GM12878 (cell line): ENCODE measurements around the gene CLDN17. TPM values are rescaled to one million over a fixed set of nuclear protein-coding genes. Genes with fewer than 3 reads are reported as not detected.

Experiments used
- ATAC-seq: fragments of 200-7000 bp; cut with Tn5 transposase; 3 replicates; pipeline ENCODE4 v1.9.1; 2020; ENCODE audit warnings: mild to moderate bottlenecking, moderate library complexity
- BruUV-seq: library from RNA; stranded (reverse); fragments of 400-500 nt; replicated peaks from 2 replicates; lab custom pipeline; 2021; lab: Mats Ljungman, UMichigan
- CTCF ChIA-PET: fragments of 300-600 bp; sonication (Branson Sonifier 250); formaldehyde crosslinking; extraction: SDS; loops from one replicate; lab custom pipeline; 2021; ENCODE audit warnings: inconsistent platforms; lab: Yijun Ruan, JAX
- POLR2A ChIA-PET: fragments of 350-600 bp; formaldehyde crosslinking; extraction: SDS; loops from one replicate; lab custom pipeline; 2021; ENCODE audit warnings: inconsistent platforms; lab: Charles Lee
- RAD21 ChIA-PET: fragments of 300-600 bp; sonication (Branson Sonifier 250); formaldehyde crosslinking; loops from one replicate; lab custom pipeline; 2023; ENCODE audit warnings: antibody characterized with exemption; ENCODE audit not compliant: unreplicated experiment; lab: Charles Lee
- SMC1A ChIA-PET: fragments of 300-600 bp; sonication (Branson Sonifier 250); formaldehyde crosslinking; loops from one replicate; lab custom pipeline; 2023; ENCODE audit not compliant: unreplicated experiment, uncharacterized antibody; lab: Charles Lee
- DNase-seq: peaks from one replicate; pipeline ENCODE4 v3.0.0-alpha.2; 2011; ENCODE audit warnings: low read depth, low spot score
- FAIRE-seq: peaks from 3 replicates; lab custom pipeline; 2011; peaks lifted over from hg19 to GRCh38; lab: Jason Lieb, UNC
- H2AFZ ChIP-seq: 2 replicates; pipeline ENCODE4 v1.6.0; 2011; ENCODE audit warnings: low read depth, low read length, control low read depth; ENCODE audit not compliant: control insufficient read depth
- H3K27ac ChIP-seq: 2 replicates; pipeline ENCODE4 v1.5.1; 2011; ENCODE audit warnings: control low read depth; ENCODE audit not compliant: control insufficient read depth, insufficient read depth
- H3K27me3 ChIP-seq, 2 experiments: replicated peaks in 1 of 2; 2 replicates each; pipeline versions ENCODE4 v1.6.0 to v1.6.1; 2011; ENCODE audit warnings: low read length in 1 of 2; ENCODE audit not compliant: control insufficient read depth in 2 of 2, insufficient read depth in 2 of 2
- H3K36me3 ChIP-seq, 2 experiments: 2 replicates each; pipeline ENCODE4 v1.5.1; 2011; ENCODE audit warnings: low read length in 1 of 2; ENCODE audit not compliant: control insufficient read depth in 2 of 2, insufficient read depth in 2 of 2
- H3K4me1 ChIP-seq: 2 replicates; pipeline ENCODE4 v1.6.1; 2011; ENCODE audit warnings: mild to moderate bottlenecking, low read length, moderate library complexity, mixed read lengths; ENCODE audit not compliant: control insufficient read depth, insufficient read depth
- H3K4me2 ChIP-seq: 2 replicates; pipeline ENCODE4 v1.6.0; 2011; ENCODE audit warnings: control low read depth; ENCODE audit not compliant: control insufficient read depth, insufficient read depth
- H3K4me3 ChIP-seq: fragments of 200-600 bp; sonication (generic); 2 replicates; pipeline ENCODE4 v1.5.1; 2016
- H3K79me2 ChIP-seq: 2 replicates; pipeline ENCODE4 v1.6.0; 2011; ENCODE audit warnings: low read length; ENCODE audit not compliant: control insufficient read depth, insufficient read depth
- H3K9ac ChIP-seq: 2 replicates; pipeline ENCODE4 v1.8.0; 2011; ENCODE audit warnings: low read length, control low read depth, mixed read lengths; ENCODE audit not compliant: control insufficient read depth, insufficient read depth
- H3K9me3 ChIP-seq: replicated peaks from 3 replicates; pipeline ENCODE4 v1.5.1; 2011; ENCODE audit warnings: mild to moderate bottlenecking, low read length; ENCODE audit not compliant: control insufficient read depth, insufficient read depth
- H4K20me1 ChIP-seq: 2 replicates; pipeline ENCODE4 v1.6.0; 2011; ENCODE audit not compliant: control insufficient read depth, insufficient read depth
- BRCA1 ChIP-seq: IDR thresholded peaks from 2 replicates; pipeline ENCODE4 v1.6.1; 2011; ENCODE audit warnings: low read depth, low read length, improper control_type of control experiment
- CBFB ChIP-seq: IDR thresholded peaks from 2 replicates; pipeline ENCODE4 v1.6.1; 2016; ENCODE audit warnings: antibody characterized with exemption, low read depth
- CHD2 ChIP-seq: IDR thresholded peaks from 2 replicates; pipeline ENCODE4 v1.6.1; 2011; ENCODE audit warnings: low read depth, low read length, improper control_type of control experiment, borderline replicate concordance
- IKZF2 ChIP-seq, 2 experiments: fragments of 450-650 bp; IDR thresholded peaks; 2 replicates each; pipeline ENCODE4 v1.6.1; 2017; ENCODE audit warnings: mild to moderate bottlenecking in 2 of 2, moderate library complexity in 2 of 2
- JUNB ChIP-seq: IDR thresholded peaks from 2 replicates; pipeline ENCODE4 v1.6.1; 2016; ENCODE audit warnings: antibody characterized with exemption, mild to moderate bottlenecking
- LARP7 ChIP-seq: fragments of 450-650 bp; IDR thresholded peaks from 2 replicates; pipeline ENCODE4 v1.6.1; 2017; ENCODE audit warnings: mild to moderate bottlenecking
- NBN ChIP-seq: fragments of 450-650 bp; IDR thresholded peaks from 2 replicates; pipeline ENCODE4 v1.6.1; 2016
- SRF ChIP-seq, 2 experiments: IDR thresholded peaks; 2 replicates each; pipeline ENCODE4 v1.6.1; 2011; ENCODE audit warnings: low read depth in 2 of 2, low read length in 2 of 2, mild to moderate bottlenecking in 1 of 2, moderate library complexity in 1 of 2
- TARDBP ChIP-seq: IDR thresholded peaks from 2 replicates; pipeline ENCODE4 v1.6.1; 2016; ENCODE audit warnings: borderline replicate concordance
- WRNIP1 ChIP-seq: IDR thresholded peaks from 2 replicates; pipeline ENCODE4 v1.6.1; 2011; ENCODE audit warnings: low read depth, low read length, improper control_type of control experiment, borderline replicate concordance
- WGBS: methylation state at CpG from one replicate; pipeline ENCODE4 v1.1.6; 2016; ENCODE audit warnings: low lambda C conversion rate; ENCODE audit not compliant: insufficient replicate concordance, insufficient coverage; ENCODE audit errors: missing lambda C conversion rate; 5-methylcytosine and 5-hydroxymethylcytosine counted together
- in situ Hi-C: fragments of 300-500 bp; cut with MboI; formaldehyde crosslinking; loops from 9 replicates; pipeline ENCODE4 v1.14.3; 2018; ENCODE audit warnings: mixed read lengths
- intact Hi-C: fragments of 100-400 bp; cut with micrococcal nuclease; formaldehyde crosslinking; loops from one replicate; pipeline ENCODE4 v1.14.2; 2022; ENCODE audit not compliant: unreplicated experiment
- polyA plus RNA-seq, 11 experiments: library from polyadenylated mRNA; depleted of rRNA in 4 of 11; unstranded in 6 of 11; stranded (reverse) in 5 of 11; fragments of >200 nt; fragmentation: Nextera tagmentation in 4 of 11; fragmentation: Illumina TruSeq in 1 of 11; extraction: Ambion mirVana in 4 of 11; extraction: Trizol in 1 of 11; gene quantifications; 1 replicate in 1 of 11; 2 replicates in 10 of 11; pipeline versions ENCODE4 v1.2.1 to v1.2.3, GENCODE V29; 2011 to 2016; ENCODE audit warnings: inconsistent platforms in 2 of 11, missing spikeins in 2 of 11, low read depth in 1 of 11
- total RNA-seq, 4 experiments: library from RNA; depleted of rRNA in 3 of 4; stranded (reverse); fragments of >200 nt in 3 of 4; fragmentation: Illumina TruSeq in 1 of 4; extraction: Trizol in 1 of 4; gene quantifications; 2 replicates each; pipeline versions ENCODE4 v1.2.1 to v1.2.3, GENCODE V29; 2013 to 2021
- TF ChIP-seq, protein P1 (sequence below): fragments of 450-650 bp; IDR thresholded peaks from 2 replicates; pipeline ENCODE4 v1.6.1; 2017; ENCODE audit warnings: low read depth, mild to moderate bottlenecking, moderate library complexity
- TF ChIP-seq, protein P2 (sequence below): IDR thresholded peaks from 2 replicates; pipeline ENCODE4 v1.6.1; 2012; ENCODE audit warnings: low read depth, low read length, improper control_type of control experiment
- TF ChIP-seq, protein P3 (sequence below): IDR thresholded peaks from 2 replicates; pipeline ENCODE4 v1.6.1; 2011; ENCODE audit warnings: borderline replicate concordance, low read depth, mild to moderate bottlenecking, moderate library complexity, mixed read lengths, low read length; ENCODE audit not compliant: insufficient read depth; ENCODE audit errors: extremely low read length
- TF ChIP-seq, protein P4 (sequence below): fragments of 450-650 bp; IDR thresholded peaks from 2 replicates; pipeline ENCODE4 v1.6.1; 2016; ENCODE audit warnings: mild to moderate bottlenecking, moderate library complexity, borderline replicate concordance

Gene CLDN17
- total and polyA plus RNA-seq, 10 of the 15 experiments (the other 5 are each of a cell fraction or from before 2014, with no cell fraction given) = not detected

DNA sequence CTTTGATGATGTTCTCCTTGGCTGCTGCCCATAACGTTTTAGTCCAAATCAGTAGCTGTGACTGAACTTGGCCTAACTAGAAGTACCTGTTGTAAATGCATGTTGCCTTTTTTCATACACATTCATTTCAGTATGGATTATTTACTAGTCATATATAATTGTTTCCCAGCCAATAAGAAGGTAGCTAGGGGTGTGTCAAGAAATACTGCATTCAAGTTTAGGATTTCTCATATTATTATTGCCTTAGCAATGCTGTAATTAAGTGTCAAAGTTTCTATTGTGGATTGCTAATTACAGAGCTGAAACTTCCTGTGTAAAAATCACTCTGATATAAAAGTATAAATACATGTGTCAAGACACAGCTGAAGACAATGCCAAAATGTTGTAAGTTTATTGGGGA, at the start of gene CLDN17 (continued):
- TF ChIP-seq, protein P1, sequence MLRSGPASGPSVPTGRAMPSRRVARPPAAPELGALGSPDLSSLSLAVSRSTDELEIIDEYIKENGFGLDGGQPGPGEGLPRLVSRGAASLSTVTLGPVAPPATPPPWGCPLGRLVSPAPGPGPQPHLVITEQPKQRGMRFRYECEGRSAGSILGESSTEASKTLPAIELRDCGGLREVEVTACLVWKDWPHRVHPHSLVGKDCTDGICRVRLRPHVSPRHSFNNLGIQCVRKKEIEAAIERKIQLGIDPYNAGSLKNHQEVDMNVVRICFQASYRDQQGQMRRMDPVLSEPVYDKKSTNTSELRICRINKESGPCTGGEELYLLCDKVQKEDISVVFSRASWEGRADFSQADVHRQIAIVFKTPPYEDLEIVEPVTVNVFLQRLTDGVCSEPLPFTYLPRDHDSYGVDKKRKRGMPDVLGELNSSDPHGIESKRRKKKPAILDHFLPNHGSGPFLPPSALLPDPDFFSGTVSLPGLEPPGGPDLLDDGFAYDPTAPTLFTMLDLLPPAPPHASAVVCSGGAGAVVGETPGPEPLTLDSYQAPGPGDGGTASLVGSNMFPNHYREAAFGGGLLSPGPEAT = no peak

DNA sequence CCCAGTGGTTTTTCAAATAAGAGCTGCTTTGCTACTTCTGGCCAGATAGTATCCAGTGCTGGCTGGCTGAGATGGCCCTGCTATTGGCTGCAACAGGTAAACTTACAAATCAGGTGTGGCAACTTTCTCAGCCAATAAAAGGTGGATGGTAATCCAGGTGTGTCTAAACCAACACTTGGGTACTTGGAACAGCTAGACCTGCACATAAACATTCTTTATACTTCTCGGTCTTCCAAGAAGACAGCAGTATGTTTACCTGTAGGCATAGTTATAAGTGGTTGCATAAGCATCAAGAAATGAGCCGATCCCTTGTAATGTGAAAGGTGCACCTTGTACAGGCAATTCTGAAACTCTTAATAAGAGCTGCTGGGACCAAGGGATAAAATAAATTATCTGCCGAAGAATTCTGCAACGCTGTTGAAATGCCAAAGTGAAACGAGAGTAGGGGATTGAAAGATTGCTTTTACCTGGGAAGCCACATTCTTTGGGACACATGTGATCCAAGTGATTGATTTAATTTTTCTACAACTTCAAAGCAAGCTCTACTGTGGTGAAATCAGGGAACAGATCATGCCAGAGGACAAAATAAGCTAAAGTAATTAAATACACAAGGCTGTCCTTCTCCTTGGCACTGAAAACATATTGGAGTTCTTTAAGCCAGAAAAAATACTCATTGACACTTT, 49.6 kb upstream of the CLDN17 start, which contains the start of gene CLDN8:
CLDN8 (minus strand) TSS at position 57 of the 683 bp plus-strand sequence. CDS start 172 bp downstream, outside the sequence.
- in situ Hi-C loops = no loop called here
- RAD21 ChIA-PET = no interaction called here

More for the DNA sequence above, 49.6 kb upstream of the CLDN17 start, which contains the start of gene CLDN8:
- ChIA-PET CTCF (no interaction called here), POLR2A (no interaction called here), SMC1A (no interaction called here)
- no peaks in the 10 kb centered on the region for H4K20me1 ChIP-seq
- FAIRE-seq (no peak), DNase-seq (no peak), ATAC-seq (no peak)
- H3K27me3 ChIP-seq = no peaks in the 10 kb centered on the region
- H2AFZ ChIP-seq = no peak within 1 kb of the TSS
- no peak for TF ChIP-seq SRF (IDR thresholded peaks at IDR 0.05; ENCODE audit: low read depth in 2 of 2, low read length in 2 of 2)
- TF ChIP-seq IKZF2 (IDR thresholded peaks at IDR 0.05) = no peak
- TF ChIP-seq JUNB = no peak
- TF ChIP-seq CHD2 = no peak
- TF ChIP-seq TARDBP = no peak
- no peak for TF ChIP-seq NBN
- TF ChIP-seq CBFB = no peak
- no peak for TF ChIP-seq BRCA1
- TF ChIP-seq, protein P2, sequence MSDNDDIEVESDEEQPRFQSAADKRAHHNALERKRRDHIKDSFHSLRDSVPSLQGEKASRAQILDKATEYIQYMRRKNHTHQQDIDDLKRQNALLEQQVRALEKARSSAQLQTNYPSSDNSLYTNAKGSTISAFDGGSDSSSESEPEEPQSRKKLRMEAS = no peak
- TF ChIP-seq, protein P3, sequence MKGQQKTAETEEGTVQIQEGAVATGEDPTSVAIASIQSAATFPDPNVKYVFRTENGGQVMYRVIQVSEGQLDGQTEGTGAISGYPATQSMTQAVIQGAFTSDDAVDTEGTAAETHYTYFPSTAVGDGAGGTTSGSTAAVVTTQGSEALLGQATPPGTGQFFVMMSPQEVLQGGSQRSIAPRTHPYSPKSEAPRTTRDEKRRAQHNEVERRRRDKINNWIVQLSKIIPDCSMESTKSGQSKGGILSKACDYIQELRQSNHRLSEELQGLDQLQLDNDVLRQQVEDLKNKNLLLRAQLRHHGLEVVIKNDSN = no peak
- no peak for TF ChIP-seq WRNIP1
- TF ChIP-seq LARP7 = no peak
- TF ChIP-seq, protein P4, sequence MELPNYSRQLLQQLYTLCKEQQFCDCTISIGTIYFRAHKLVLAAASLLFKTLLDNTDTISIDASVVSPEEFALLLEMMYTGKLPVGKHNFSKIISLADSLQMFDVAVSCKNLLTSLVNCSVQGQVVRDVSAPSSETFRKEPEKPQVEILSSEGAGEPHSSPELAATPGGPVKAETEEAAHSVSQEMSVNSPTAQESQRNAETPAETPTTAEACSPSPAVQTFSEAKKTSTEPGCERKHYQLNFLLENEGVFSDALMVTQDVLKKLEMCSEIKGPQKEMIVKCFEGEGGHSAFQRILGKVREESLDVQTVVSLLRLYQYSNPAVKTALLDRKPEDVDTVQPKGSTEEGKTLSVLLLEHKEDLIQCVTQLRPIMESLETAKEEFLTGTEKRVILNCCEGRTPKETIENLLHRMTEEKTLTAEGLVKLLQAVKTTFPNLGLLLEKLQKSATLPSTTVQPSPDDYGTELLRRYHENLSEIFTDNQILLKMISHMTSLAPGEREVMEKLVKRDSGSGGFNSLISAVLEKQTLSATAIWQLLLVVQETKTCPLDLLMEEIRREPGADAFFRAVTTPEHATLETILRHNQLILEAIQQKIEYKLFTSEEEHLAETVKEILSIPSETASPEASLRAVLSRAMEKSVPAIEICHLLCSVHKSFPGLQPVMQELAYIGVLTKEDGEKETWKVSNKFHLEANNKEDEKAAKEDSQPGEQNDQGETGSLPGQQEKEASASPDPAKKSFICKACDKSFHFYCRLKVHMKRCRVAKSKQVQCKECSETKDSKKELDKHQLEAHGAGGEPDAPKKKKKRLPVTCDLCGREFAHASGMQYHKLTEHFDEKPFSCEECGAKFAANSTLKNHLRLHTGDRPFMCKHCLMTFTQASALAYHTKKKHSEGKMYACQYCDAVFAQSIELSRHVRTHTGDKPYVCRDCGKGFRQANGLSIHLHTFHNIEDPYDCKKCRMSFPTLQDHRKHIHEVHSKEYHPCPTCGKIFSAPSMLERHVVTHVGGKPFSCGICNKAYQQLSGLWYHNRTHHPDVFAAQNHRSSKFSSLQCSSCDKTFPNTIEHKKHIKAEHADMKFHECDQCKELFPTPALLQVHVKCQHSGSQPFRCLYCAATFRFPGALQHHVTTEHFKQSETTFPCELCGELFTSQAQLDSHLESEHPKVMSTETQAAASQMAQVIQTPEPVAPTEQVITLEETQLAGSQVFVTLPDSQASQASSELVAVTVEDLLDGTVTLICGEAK = no peak
- no peaks in the 10 kb centered on the region for H3K4me1 ChIP-seq
- H3K4me2 ChIP-seq = no peak within 1 kb of the TSS
- no peak within 1 kb of the TSS for H3K9ac ChIP-seq
- no TSS peak for BruUV-seq
- no peak within 1 kb of the TSS for H3K27ac ChIP-seq
- WGBS = 23% methylated on average over 5 of the region's 5 CpGs
- no peaks in the 10 kb centered on the region for H3K9me3 ChIP-seq
- intact Hi-C loops = no loop called here
- no peaks in the 10 kb centered on the region for H3K36me3 ChIP-seq
- no peak within 1 kb of the TSS for H3K4me3 ChIP-seq
- no peaks in the 10 kb centered on the region for H3K79me2 ChIP-seq
